GM12878 (cell line): ENCODE results near the gene NLRP6. TPM values are rescaled to one million over a fixed set of nuclear protein-coding genes. Genes with fewer than 3 reads are reported as not detected.
A peak's percentile ranks its signal among the peaks of the same experiment; 100 is the strongest.

Source experiments
- ATAC-seq: fragments of 200-7000 bp; cut with Tn5 transposase; 3 replicates; pipeline ENCODE4 v1.9.1; 2020; ENCODE audit warnings: mild to moderate bottlenecking, moderate library complexity
- BruUV-seq: library from RNA; stranded (reverse); fragments of 400-500 nt; replicated peaks from 2 replicates; lab custom pipeline; 2021; lab: Mats Ljungman, UMichigan
- CTCF ChIA-PET: fragments of 300-600 bp; sonication (Branson Sonifier 250); formaldehyde crosslinking; extraction: SDS; loops from one replicate; lab custom pipeline; 2021; ENCODE audit warnings: inconsistent platforms; lab: Yijun Ruan, JAX
- POLR2A ChIA-PET: fragments of 350-600 bp; formaldehyde crosslinking; extraction: SDS; loops from one replicate; lab custom pipeline; 2021; ENCODE audit warnings: inconsistent platforms; lab: Charles Lee
- RAD21 ChIA-PET: fragments of 300-600 bp; sonication (Branson Sonifier 250); formaldehyde crosslinking; loops from one replicate; lab custom pipeline; 2023; ENCODE audit warnings: antibody characterized with exemption; ENCODE audit not compliant: unreplicated experiment; lab: Charles Lee
- SMC1A ChIA-PET: fragments of 300-600 bp; sonication (Branson Sonifier 250); formaldehyde crosslinking; loops from one replicate; lab custom pipeline; 2023; ENCODE audit not compliant: unreplicated experiment, uncharacterized antibody; lab: Charles Lee
- DNase-seq: peaks from one replicate; pipeline ENCODE4 v3.0.0-alpha.2; 2011; ENCODE audit warnings: low read depth, low spot score
- FAIRE-seq: peaks from 3 replicates; lab custom pipeline; 2011; peaks lifted over from hg19 to GRCh38; lab: Jason Lieb, UNC
- H2AFZ ChIP-seq: 2 replicates; pipeline ENCODE4 v1.6.0; 2011; ENCODE audit warnings: low read depth, low read length, control low read depth; ENCODE audit not compliant: control insufficient read depth
- H3K27ac ChIP-seq: 2 replicates; pipeline ENCODE4 v1.5.1; 2011; ENCODE audit warnings: control low read depth; ENCODE audit not compliant: control insufficient read depth, insufficient read depth
- H3K27me3 ChIP-seq, 2 experiments: replicated peaks in 1 of 2; 2 replicates each; pipeline versions ENCODE4 v1.6.0 to v1.6.1; 2011; ENCODE audit warnings: low read length in 1 of 2; ENCODE audit not compliant: control insufficient read depth in 2 of 2, insufficient read depth in 2 of 2
- H3K36me3 ChIP-seq, 2 experiments: 2 replicates each; pipeline ENCODE4 v1.5.1; 2011; ENCODE audit warnings: low read length in 1 of 2; ENCODE audit not compliant: control insufficient read depth in 2 of 2, insufficient read depth in 2 of 2
- H3K4me1 ChIP-seq: 2 replicates; pipeline ENCODE4 v1.6.1; 2011; ENCODE audit warnings: mild to moderate bottlenecking, low read length, moderate library complexity, mixed read lengths; ENCODE audit not compliant: control insufficient read depth, insufficient read depth
- H3K4me2 ChIP-seq: 2 replicates; pipeline ENCODE4 v1.6.0; 2011; ENCODE audit warnings: control low read depth; ENCODE audit not compliant: control insufficient read depth, insufficient read depth
- H3K4me3 ChIP-seq: fragments of 200-600 bp; sonication (generic); 2 replicates; pipeline ENCODE4 v1.5.1; 2016
- H3K79me2 ChIP-seq: 2 replicates; pipeline ENCODE4 v1.6.0; 2011; ENCODE audit warnings: low read length; ENCODE audit not compliant: control insufficient read depth, insufficient read depth
- H3K9ac ChIP-seq: 2 replicates; pipeline ENCODE4 v1.8.0; 2011; ENCODE audit warnings: low read length, control low read depth, mixed read lengths; ENCODE audit not compliant: control insufficient read depth, insufficient read depth
- H3K9me3 ChIP-seq: replicated peaks from 3 replicates; pipeline ENCODE4 v1.5.1; 2011; ENCODE audit warnings: mild to moderate bottlenecking, low read length; ENCODE audit not compliant: control insufficient read depth, insufficient read depth
- H4K20me1 ChIP-seq: 2 replicates; pipeline ENCODE4 v1.6.0; 2011; ENCODE audit not compliant: control insufficient read depth, insufficient read depth
- BHLHE40 ChIP-seq, 2 experiments: fragments of 450-650 bp in 1 of 2; IDR thresholded peaks; 2 replicates each; pipeline ENCODE4 v1.6.1; 2011 to 2017; ENCODE audit warnings: low read depth in 2 of 2, borderline replicate concordance in 1 of 2, improper control_type of control experiment in 1 of 2, low read length in 1 of 2, mild to moderate bottlenecking in 1 of 2
- BMI1 ChIP-seq: fragments of 450-650 bp; IDR thresholded peaks from 2 replicates; pipeline ENCODE4 v1.6.1; 2016; ENCODE audit warnings: mild to moderate bottlenecking, moderate library complexity, borderline replicate concordance
- GATAD2B ChIP-seq: fragments of 450-650 bp; conservative IDR thresholded peaks from 2 replicates; pipeline ENCODE4 v1.6.1; 2017; ENCODE audit warnings: low read depth, mild to moderate bottlenecking, moderate library complexity
- HDGF ChIP-seq: fragments of 450-650 bp; IDR thresholded peaks from 2 replicates; pipeline ENCODE4 v1.6.1; 2016; ENCODE audit warnings: antibody characterized with exemption
- IKZF1 ChIP-seq: fragments of 450-650 bp; conservative IDR thresholded peaks from 2 replicates; pipeline ENCODE4 v1.6.1; 2017; ENCODE audit warnings: antibody characterized with exemption, mild to moderate bottlenecking
- POLR2A ChIP-seq: IDR thresholded peaks from 2 replicates; pipeline ENCODE4 v1.6.1; 2011; ENCODE audit warnings: low read depth, mild to moderate bottlenecking, low read length
- POU2F2 ChIP-seq: IDR thresholded peaks from 3 replicates; pipeline ENCODE4 v1.6.1; 2011; ENCODE audit warnings: low read depth, mild to moderate bottlenecking, low read length, borderline replicate concordance
- RELA ChIP-seq: fragments of 450-650 bp; IDR thresholded peaks from 2 replicates; pipeline ENCODE4 v1.8.0; 2014; ENCODE audit warnings: borderline replicate concordance; ENCODE audit not compliant: partially characterized antibody
- RUNX3 ChIP-seq: IDR thresholded peaks from 2 replicates; pipeline ENCODE4 v1.6.1; 2012; ENCODE audit warnings: low read length, inconsistent platforms
- SIN3A ChIP-seq: IDR thresholded peaks from 2 replicates; pipeline ENCODE4 v1.6.1; 2012; ENCODE audit warnings: low read depth, low read length, improper control_type of control experiment
- SMARCA5 ChIP-seq: fragments of 450-650 bp; IDR thresholded peaks from 2 replicates; pipeline ENCODE4 v1.6.1; 2017; ENCODE audit warnings: mild to moderate bottlenecking
- WGBS: methylation state at CpG from one replicate; pipeline ENCODE4 v1.1.6; 2016; ENCODE audit warnings: low lambda C conversion rate; ENCODE audit not compliant: insufficient replicate concordance, insufficient coverage; ENCODE audit errors: missing lambda C conversion rate; 5-methylcytosine and 5-hydroxymethylcytosine counted together
- in situ Hi-C: fragments of 300-500 bp; cut with MboI; formaldehyde crosslinking; loops from 9 replicates; pipeline ENCODE4 v1.14.3; 2018; ENCODE audit warnings: mixed read lengths
- intact Hi-C: fragments of 100-400 bp; cut with micrococcal nuclease; formaldehyde crosslinking; loops from one replicate; pipeline ENCODE4 v1.14.2; 2022; ENCODE audit not compliant: unreplicated experiment
- polyA plus RNA-seq, 11 experiments: library from polyadenylated mRNA; depleted of rRNA in 4 of 11; unstranded in 6 of 11; stranded (reverse) in 5 of 11; fragments of >200 nt; fragmentation: Nextera tagmentation in 4 of 11; fragmentation: Illumina TruSeq in 1 of 11; extraction: Ambion mirVana in 4 of 11; extraction: Trizol in 1 of 11; gene quantifications; 1 replicate in 1 of 11; 2 replicates in 10 of 11; pipeline versions ENCODE4 v1.2.1 to v1.2.3, GENCODE V29; 2011 to 2016; ENCODE audit warnings: inconsistent platforms in 2 of 11, missing spikeins in 2 of 11, low read depth in 1 of 11
- total RNA-seq, 4 experiments: library from RNA; depleted of rRNA in 3 of 4; stranded (reverse); fragments of >200 nt in 3 of 4; fragmentation: Illumina TruSeq in 1 of 4; extraction: Trizol in 1 of 4; gene quantifications; 2 replicates each; pipeline versions ENCODE4 v1.2.1 to v1.2.3, GENCODE V29; 2013 to 2021
- TF ChIP-seq, protein P1 (sequence below): IDR thresholded peaks from 2 replicates; pipeline ENCODE4 v1.6.1; 2011; ENCODE audit warnings: mild to moderate bottlenecking, low read depth, low read length, moderate library complexity; ENCODE audit not compliant: insufficient replicate concordance
- TF ChIP-seq, protein P2 (sequence below): fragments of 450-650 bp; IDR thresholded peaks from 2 replicates; pipeline ENCODE4 v1.6.1; 2017; ENCODE audit warnings: borderline replicate concordance
- TF ChIP-seq, protein P3 (sequence below): fragments of 450-650 bp; IDR thresholded peaks from 2 replicates; pipeline ENCODE4 v1.6.1; 2017; ENCODE audit warnings: mild to moderate bottlenecking, moderate library complexity

The NLRP6 gene
- total and polyA plus RNA-seq, 10 of the 15 experiments (the other 5 are each of a cell fraction or from before 2014, with no cell fraction given): 0.03 to 0.11 TPM; not detected in 8

DNA sequence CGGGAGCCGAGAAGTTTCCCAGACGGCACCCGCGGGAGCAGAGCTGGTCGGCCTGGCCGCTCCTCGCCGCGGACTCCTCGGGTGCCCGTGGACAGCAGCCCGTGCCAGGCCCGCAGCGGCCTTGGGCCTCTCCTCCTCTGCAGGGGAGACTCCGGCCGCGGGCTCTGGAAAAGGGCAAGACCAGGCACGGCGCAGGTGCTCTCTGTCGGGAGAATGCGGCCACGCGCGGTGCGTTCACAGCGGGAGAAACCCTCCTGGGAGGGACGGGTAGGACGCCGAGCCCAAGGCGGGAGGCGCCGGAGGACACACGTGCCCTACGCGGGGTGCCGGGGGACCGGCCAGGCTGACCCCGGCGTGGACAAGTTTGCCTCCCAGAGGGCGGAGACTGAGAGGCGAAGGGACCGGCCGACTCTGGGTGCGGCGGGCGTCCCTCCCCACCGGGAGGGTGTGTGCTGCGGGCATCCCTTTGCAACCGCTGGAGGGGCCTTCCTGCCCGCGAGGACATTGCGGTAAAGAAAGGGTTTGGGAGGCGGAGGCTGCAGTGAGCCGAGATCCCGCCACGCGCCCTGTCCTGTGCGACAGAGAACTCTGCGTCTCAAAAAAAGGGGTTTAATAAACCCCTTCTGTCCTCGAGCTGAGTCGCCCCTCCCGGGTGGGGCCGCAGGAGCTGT, 38.0 kb downstream of the NLRP6 start:
- peaks cover 2 to 5% of the 10 kb centered on the region in 2 experiments; a peak in 3 of 4 replicates for H3K36me3 ChIP-seq
- intact Hi-C loops (no loop called here), in situ Hi-C loops (no loop called here)
- RAD21 ChIA-PET: interaction anchor here (1.1 to 4.5 kb wide), 7 partner anchors 11 to 66 kb away, joined by 3 to 46 read pairs (median 7); no protein-coding TSS in a partner anchor
- WGBS: 71% methylated on average over 64 of the region's 64 CpGs
- no peaks in the 10 kb centered on the region for H4K20me1 ChIP-seq
- POLR2A ChIA-PET: interaction anchor here (0.6 to 4.5 kb wide), 10 partner anchors 8 to 109 kb away, joined by 3 to 45 read pairs (median 6); partner anchors contain the start of genes BET1L and RIC8A
- H3K9ac ChIP-seq: peak overlapping the region; percentile 99
- peak overlapping the region; percentile 87 for H3K4me3 ChIP-seq
- CTCF ChIA-PET: interaction anchor here (0.9 to 3.7 kb wide), 8 partner anchors 10 to 132 kb away, joined by 5 to 43 read pairs (median 10); partner anchors contain the start of gene IFITM2
- H3K4me1 ChIP-seq: peaks cover 15% of the 10 kb centered on the region
- peak overlapping the region; percentile 97 for H3K4me2 ChIP-seq
- H3K9me3 ChIP-seq: no peaks in the 10 kb centered on the region
- H3K27me3 ChIP-seq: no peaks in the 10 kb centered on the region; a peak in 1 of 4 replicates
- ATAC-seq (no peak), DNase-seq (no peak), FAIRE-seq (no peak)
- H3K27ac ChIP-seq: peak overlapping the region; percentile 98
- SMC1A ChIA-PET: interaction anchor here (0.9 to 4.0 kb wide), 6 partner anchors 10 to 66 kb away, joined by 3 to 42 read pairs (median 12); no protein-coding TSS in a partner anchor
- H3K79me2 ChIP-seq: peaks cover 66% of the 10 kb centered on the region
- H2AFZ ChIP-seq: no peak overlapping the region
- no TSS peak for BruUV-seq
- TF ChIP-seq IKZF1 (peak; percentile 48), BHLHE40 (IDR thresholded peaks at IDR 0.05; ENCODE audit: borderline replicate concordance in 1 of 2, low read depth in 2 of 2, low read length in 1 of 2) (peak in 1 of 2 experiments; percentile 78; a peak in 2 of 4 replicates), RUNX3 (0 out of 2 replicates have a peak, but pooled peaks have one; percentile 11), SIN3A (0 out of 2 replicates have a peak, but pooled peaks have one; percentile 45), POLR2A (peak; percentile 70), HDGF (0 out of 2 replicates have a peak, but pooled peaks have one; percentile 34), GATAD2B (0 out of 2 replicates have a peak, but pooled peaks have one; percentile 38), SMARCA5 (no peak), BMI1 (no peak), RELA (peak; percentile 9), POU2F2 (0 out of 3 replicates have a peak, but pooled peaks have one; percentile 7)
- TF ChIP-seq, protein P1, sequence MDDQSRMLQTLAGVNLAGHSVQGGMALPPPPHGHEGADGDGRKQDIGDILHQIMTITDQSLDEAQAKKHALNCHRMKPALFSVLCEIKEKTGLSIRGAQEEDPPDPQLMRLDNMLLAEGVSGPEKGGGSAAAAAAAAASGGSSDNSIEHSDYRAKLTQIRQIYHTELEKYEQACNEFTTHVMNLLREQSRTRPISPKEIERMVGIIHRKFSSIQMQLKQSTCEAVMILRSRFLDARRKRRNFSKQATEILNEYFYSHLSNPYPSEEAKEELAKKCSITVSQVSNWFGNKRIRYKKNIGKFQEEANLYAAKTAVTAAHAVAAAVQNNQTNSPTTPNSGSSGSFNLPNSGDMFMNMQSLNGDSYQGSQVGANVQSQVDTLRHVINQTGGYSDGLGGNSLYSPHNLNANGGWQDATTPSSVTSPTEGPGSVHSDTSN: no peak
- TF ChIP-seq, protein P2, sequence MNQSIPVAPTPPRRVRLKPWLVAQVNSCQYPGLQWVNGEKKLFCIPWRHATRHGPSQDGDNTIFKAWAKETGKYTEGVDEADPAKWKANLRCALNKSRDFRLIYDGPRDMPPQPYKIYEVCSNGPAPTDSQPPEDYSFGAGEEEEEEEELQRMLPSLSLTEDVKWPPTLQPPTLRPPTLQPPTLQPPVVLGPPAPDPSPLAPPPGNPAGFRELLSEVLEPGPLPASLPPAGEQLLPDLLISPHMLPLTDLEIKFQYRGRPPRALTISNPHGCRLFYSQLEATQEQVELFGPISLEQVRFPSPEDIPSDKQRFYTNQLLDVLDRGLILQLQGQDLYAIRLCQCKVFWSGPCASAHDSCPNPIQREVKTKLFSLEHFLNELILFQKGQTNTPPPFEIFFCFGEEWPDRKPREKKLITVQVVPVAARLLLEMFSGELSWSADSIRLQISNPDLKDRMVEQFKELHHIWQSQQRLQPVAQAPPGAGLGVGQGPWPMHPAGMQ: no peak
- TF ChIP-seq, protein P3, sequence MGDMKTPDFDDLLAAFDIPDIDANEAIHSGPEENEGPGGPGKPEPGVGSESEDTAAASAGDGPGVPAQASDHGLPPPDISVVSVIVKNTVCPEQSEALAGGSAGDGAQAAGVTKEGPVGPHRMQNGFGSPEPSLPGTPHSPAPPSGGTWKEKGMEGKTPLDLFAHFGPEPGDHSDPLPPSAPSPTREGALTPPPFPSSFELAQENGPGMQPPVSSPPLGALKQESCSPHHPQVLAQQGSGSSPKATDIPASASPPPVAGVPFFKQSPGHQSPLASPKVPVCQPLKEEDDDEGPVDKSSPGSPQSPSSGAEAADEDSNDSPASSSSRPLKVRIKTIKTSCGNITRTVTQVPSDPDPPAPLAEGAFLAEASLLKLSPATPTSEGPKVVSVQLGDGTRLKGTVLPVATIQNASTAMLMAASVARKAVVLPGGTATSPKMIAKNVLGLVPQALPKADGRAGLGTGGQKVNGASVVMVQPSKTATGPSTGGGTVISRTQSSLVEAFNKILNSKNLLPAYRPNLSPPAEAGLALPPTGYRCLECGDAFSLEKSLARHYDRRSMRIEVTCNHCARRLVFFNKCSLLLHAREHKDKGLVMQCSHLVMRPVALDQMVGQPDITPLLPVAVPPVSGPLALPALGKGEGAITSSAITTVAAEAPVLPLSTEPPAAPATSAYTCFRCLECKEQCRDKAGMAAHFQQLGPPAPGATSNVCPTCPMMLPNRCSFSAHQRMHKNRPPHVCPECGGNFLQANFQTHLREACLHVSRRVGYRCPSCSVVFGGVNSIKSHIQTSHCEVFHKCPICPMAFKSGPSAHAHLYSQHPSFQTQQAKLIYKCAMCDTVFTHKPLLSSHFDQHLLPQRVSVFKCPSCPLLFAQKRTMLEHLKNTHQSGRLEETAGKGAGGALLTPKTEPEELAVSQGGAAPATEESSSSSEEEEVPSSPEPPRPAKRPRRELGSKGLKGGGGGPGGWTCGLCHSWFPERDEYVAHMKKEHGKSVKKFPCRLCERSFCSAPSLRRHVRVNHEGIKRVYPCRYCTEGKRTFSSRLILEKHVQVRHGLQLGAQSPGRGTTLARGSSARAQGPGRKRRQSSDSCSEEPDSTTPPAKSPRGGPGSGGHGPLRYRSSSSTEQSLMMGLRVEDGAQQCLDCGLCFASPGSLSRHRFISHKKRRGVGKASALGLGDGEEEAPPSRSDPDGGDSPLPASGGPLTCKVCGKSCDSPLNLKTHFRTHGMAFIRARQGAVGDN: no peak
